ENCODE measurements around the gene HID1.

Gene HID1

DNA sequence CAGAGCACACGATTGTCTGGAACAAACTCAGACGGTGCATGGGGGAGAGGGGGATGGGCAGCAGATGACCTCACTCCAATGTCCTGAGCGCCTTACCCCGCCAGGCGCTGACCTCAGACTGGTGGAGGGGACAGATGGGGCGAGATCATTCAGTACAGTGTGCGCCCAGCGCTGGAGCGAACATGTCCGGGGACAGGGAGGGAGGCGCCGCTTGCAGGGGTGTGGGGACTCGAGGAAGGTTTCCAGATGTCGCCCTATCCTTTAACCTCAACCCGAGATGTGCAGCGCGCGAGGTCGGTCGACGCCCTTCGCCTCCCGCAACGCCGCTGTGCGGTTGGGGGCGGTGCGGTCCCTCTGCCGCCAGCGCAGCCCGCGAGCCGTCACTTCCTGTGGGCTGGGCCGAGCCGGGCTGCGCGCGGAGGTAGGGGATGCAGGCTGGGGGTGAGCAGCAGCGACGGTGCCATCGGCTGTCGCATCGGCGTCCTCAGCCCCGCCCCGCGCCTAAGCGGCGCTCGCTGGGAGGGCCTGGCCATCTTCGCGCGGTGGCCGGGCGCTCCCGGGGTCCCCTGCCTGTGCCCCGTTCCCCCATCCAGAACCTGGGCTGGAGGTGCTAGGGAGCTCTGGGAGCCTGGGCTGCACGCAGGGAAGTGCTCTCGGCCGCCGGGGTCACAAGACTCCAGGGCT is 9.6 kb upstream of the HID1 start:
- Histone ChIP-seq H4K20me1 (ENCODE audit: insufficient read depth) (no peaks in the 10 kb centered on the region), H3K4me3 (IDR thresholded peaks at IDR 0.05; ENCODE audit: insufficient read depth, low read depth, low read length) (no peak overlapping the region), H3K4me2 (peak overlapping the region; percentile 83), H3K79me2 (ENCODE audit: insufficient read depth, low read depth) (no peaks in the 10 kb centered on the region), H3K27ac (0 out of 2 replicates have a peak overlapping the region, but pooled peaks have one; percentile 11), H3K4me1 (ENCODE audit: low read depth, poor library complexity, severe bottlenecking) (peaks cover 35% of the 10 kb centered on the region), H2AFZ (ENCODE audit: low read depth) (peak overlapping the region; percentile 95), H3K36me3 (ENCODE audit: insufficient read depth) (no peaks in the 10 kb centered on the region), H3K27me3 (ENCODE audit: insufficient read depth, low read depth) (no peaks in the 10 kb centered on the region; the same call in none of the 2 replicates), H3K9ac (peak overlapping the region; percentile 55; the same call in 1 of the 2 replicates)
- TF ChIP-seq, protein P1, sequence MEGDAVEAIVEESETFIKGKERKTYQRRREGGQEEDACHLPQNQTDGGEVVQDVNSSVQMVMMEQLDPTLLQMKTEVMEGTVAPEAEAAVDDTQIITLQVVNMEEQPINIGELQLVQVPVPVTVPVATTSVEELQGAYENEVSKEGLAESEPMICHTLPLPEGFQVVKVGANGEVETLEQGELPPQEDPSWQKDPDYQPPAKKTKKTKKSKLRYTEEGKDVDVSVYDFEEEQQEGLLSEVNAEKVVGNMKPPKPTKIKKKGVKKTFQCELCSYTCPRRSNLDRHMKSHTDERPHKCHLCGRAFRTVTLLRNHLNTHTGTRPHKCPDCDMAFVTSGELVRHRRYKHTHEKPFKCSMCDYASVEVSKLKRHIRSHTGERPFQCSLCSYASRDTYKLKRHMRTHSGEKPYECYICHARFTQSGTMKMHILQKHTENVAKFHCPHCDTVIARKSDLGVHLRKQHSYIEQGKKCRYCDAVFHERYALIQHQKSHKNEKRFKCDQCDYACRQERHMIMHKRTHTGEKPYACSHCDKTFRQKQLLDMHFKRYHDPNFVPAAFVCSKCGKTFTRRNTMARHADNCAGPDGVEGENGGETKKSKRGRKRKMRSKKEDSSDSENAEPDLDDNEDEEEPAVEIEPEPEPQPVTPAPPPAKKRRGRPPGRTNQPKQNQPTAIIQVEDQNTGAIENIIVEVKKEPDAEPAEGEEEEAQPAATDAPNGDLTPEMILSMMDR (conservative IDR thresholded peaks at IDR 0.05; ENCODE audit: low read depth, low read length): no peak

DNA sequence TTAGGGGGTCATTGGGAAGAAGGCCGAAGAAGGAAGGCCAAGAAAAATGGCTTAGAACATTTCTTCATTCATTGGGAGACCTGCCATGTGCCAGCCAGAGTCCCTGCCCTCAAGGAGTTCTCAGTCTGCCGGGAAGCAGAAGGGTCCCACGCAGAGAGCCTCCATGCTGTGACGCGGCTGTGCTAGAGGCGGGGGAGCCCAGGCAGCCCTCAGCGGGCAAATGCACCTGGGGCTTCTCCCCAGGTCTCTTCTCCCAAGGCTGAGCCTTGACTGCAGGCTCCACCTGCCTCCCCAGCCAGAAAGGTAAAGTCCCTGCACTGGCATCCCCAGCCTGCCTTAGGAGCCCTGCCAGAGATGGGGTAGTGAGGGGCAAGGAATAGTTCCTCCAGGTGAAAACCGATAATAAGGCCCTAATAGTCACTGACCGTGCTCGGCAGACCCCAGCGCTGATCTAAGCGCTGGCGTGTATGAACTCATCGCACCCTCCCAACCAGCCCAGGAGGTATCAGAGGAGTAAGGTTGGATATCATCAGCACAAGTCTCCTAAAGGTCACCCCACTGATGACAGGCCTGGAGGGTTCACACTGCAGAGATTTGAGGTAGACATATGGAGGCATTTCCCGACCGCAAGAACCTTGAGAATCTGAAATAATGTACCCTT is 8.9 kb upstream of the HID1 start:
- H3K27ac ChIP-seq: 0 out of 2 replicates have a peak overlapping the region, but pooled peaks have one; percentile 11
- peak overlapping the region; percentile 83 for H3K4me2 ChIP-seq

DNA sequence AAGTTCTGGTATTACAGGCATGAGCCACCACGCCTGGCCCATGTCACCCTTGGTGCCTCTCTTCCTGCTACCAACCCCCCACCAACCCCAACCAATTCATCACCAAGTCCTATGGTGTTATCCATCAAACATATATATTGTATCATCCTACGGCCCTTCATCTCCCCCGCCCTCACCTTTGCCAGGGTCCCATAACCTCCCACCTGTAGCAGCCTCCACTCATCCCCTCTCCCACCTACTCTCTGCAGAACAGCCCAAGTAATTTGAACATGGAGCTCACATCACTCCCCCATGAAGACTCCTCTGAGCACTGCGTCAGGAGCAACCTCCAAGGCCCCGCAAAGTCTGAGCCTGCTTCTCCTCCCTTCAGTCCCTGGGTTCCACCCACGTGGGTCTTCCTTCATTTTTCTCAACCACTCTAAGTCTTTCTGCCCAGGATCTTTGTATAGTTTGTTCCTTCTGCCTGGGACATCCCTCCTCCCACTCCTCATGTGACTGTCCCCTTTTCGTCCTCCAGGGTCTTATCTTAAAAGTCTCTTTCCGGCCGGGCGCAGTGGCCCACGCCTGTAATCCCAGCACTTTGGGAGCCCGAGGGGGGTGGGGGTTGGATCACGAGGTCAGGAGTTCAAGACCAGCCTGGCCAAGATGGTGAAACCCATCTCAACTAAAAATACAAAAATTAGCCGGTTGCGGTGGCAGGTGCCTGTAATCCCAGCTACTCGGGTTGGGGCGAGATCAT is 7.0 kb upstream of the HID1 start:
- Histone ChIP-seq H4K20me1 (ENCODE audit: insufficient read depth) (no peaks in the 10 kb centered on the region), H3K4me2 (no peak overlapping the region), H2AFZ (ENCODE audit: low read depth) (no peak overlapping the region), H3K36me3 (ENCODE audit: insufficient read depth) (no peaks in the 10 kb centered on the region), H3K27me3 (ENCODE audit: insufficient read depth, low read depth) (peaks cover 10% of the 10 kb centered on the region), H3K4me1 (ENCODE audit: low read depth, poor library complexity, severe bottlenecking) (peaks cover 17% of the 10 kb centered on the region), H3K9ac (no peak overlapping the region), H3K79me2 (ENCODE audit: insufficient read depth, low read depth) (no peaks in the 10 kb centered on the region), H3K4me3 (IDR thresholded peaks at IDR 0.05; ENCODE audit: insufficient read depth, low read depth, low read length) (no peak overlapping the region), H3K27ac (no peak overlapping the region)
- TF ChIP-seq, protein P1 (conservative IDR thresholded peaks at IDR 0.05; ENCODE audit: low read depth, low read length): no peak

More for the DNA sequence above, 8.9 kb upstream of the HID1 start:
- Histone ChIP-seq H3K27me3 (ENCODE audit: insufficient read depth, low read depth) (peaks cover 3% of the 10 kb centered on the region), H3K4me3 (IDR thresholded peaks at IDR 0.05; ENCODE audit: insufficient read depth, low read depth, low read length) (no peak overlapping the region), H3K36me3 (ENCODE audit: insufficient read depth) (no peaks in the 10 kb centered on the region), H3K4me1 (ENCODE audit: low read depth, poor library complexity, severe bottlenecking) (peaks cover 29% of the 10 kb centered on the region), H2AFZ (ENCODE audit: low read depth) (peak overlapping the region; percentile 95), H3K79me2 (ENCODE audit: insufficient read depth, low read depth) (no peaks in the 10 kb centered on the region), H3K9ac (peak overlapping the region; percentile 55; the same call in 1 of the 2 replicates), H4K20me1 (ENCODE audit: insufficient read depth) (no peaks in the 10 kb centered on the region)
- TF ChIP-seq, protein P1 (conservative IDR thresholded peaks at IDR 0.05; ENCODE audit: low read depth, low read length): no peak

DNA sequence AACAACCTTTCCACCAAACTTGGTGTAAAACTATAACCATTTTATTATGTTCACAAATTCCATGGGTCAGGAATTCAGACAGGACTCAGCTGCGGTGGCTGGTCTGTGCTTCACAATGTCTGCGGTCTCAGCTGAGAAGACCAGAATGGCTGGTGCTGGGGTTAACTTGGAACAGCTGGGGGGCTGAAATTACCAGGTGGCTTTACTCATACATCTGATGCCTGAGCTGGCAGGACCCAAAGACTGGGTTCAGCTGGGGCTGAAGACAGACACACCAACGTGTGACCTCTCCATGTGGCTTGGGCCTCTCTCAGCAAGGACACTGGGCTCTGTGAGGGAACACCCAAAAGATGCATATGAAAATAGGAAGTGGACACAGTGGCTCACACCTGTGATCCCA is 5.7 kb upstream of the HID1 start:
- TF ChIP-seq, protein P1 (conservative IDR thresholded peaks at IDR 0.05; ENCODE audit: low read depth, low read length): no peak
- Histone ChIP-seq H3K4me2 (no peak overlapping the region), H3K9ac (no peak overlapping the region), H3K79me2 (ENCODE audit: insufficient read depth, low read depth) (no peaks in the 10 kb centered on the region), H3K4me1 (ENCODE audit: low read depth, poor library complexity, severe bottlenecking) (peaks cover 17% of the 10 kb centered on the region), H2AFZ (ENCODE audit: low read depth) (no peak overlapping the region), H3K27me3 (ENCODE audit: insufficient read depth, low read depth) (peaks cover 22% of the 10 kb centered on the region), H4K20me1 (ENCODE audit: insufficient read depth) (no peaks in the 10 kb centered on the region), H3K36me3 (ENCODE audit: insufficient read depth) (no peaks in the 10 kb centered on the region), H3K27ac (no peak overlapping the region), H3K4me3 (IDR thresholded peaks at IDR 0.05; ENCODE audit: insufficient read depth, low read depth, low read length) (no peak overlapping the region)
